Sciatic nerve (tissue), 2 donors: ENCODE results near the gene AIMP2. TPM values are rescaled to one million over a fixed set of nuclear protein-coding genes. Genes with fewer than 3 reads are reported as not detected.
A peak's percentile ranks its signal among the peaks of the same experiment; 100 is the strongest.
"Not testable (repeated sequence)": the region's sequence is repeated elsewhere in the genome, so short reads cannot be mapped to it uniquely, and the experiment has no call there.

Experiments
- ATAC-seq: fragments of 200-7000 bp; cut with Tn5 transposase; one replicate; pipeline ENCODE4 v1.9.1; 2020; ENCODE audit warnings: mild to moderate bottlenecking, moderate library complexity
- DNase-seq: peaks from one replicate; pipeline ENCODE4 v3.0.0-alpha.2; 2020; ENCODE audit warnings: low spot score
- intact Hi-C: fragments of 100-400 bp; cut with DNase I; formaldehyde crosslinking; loops from one replicate; pipeline ENCODE4 v1.14.2; 2022
- total RNA-seq: library from RNA; stranded (reverse); fragmentation: NEBNext Ultra II Directional; extraction: Animal tissue kit (Norgen Biotek cat#: 25700); gene quantifications from one replicate; pipeline ENCODE4 v1.2.1, GENCODE V29; 2021
- donor health status: DM: no; HTN: no; CAD: no.
- donor health status: DM: no; HTN: no; CAD: no.

AIMP2 gene
- total RNA-seq, 1 donor from 2014 or later = 15.2 TPM

- intact Hi-C loops = no loop called here
- ATAC-seq (no peak), DNase-seq (no peak)
These were observed 13.6 kb downstream of the AIMP2 start for GRCh38 chr7:6022707-6023106.

GRCh38 chr7:6023974-6024435 is 14.9 kb downstream of the AIMP2 start:
- DNase-seq (no peak), ATAC-seq (no peak)
- intact Hi-C loops = no loop called here

GRCh38 chr7:6026011-6026819 is 17.1 kb downstream of the AIMP2 start:
- ATAC-seq (peak; percentile 80), DNase-seq (peak; percentile 67)
- intact Hi-C loops = no loop called here

- DNase-seq = no peak
- ATAC-seq = peak; percentile 64
- intact Hi-C loops = no loop called here
These were observed 17.8 kb downstream of the AIMP2 start for GRCh38 chr7:6026820-6027311.

GRCh38 chr7:6027806-6028365 is 18.8 kb downstream of the AIMP2 start:
- ATAC-seq (no peak), DNase-seq (peak; percentile 7)
- intact Hi-C loops = no loop called here

- DNase-seq (no peak), ATAC-seq (no peak)
- intact Hi-C loops = no loop called here
These were observed 19.5 kb downstream of the AIMP2 start for GRCh38 chr7:6028563-6028962.

- ATAC-seq (no peak), DNase-seq (no peak)
- intact Hi-C loops = no loop called here
These were observed 21.9 kb downstream of the AIMP2 start, which contains the start of gene ANKRD61 for GRCh38 chr7:6030988-6031387. Gene ANKRD61, plus strand, starts transcription at chr7:6031376. Its CDS starts 0 bp downstream, at chr7:6031376.

GRCh38 chr7:6031567-6031966 is 22.5 kb downstream of the AIMP2 start:
- ATAC-seq = no peak
- DNase-seq = no peak
- intact Hi-C loops = no loop called here

GRCh38 chr7:6032167-6032566 is 23.1 kb downstream of the AIMP2 start:
- DNase-seq (no peak), ATAC-seq (no peak)
- intact Hi-C loops = no loop called here

GRCh38 chr7:6032641-6033040 is 23.6 kb downstream of the AIMP2 start:
- ATAC-seq = no peak
- no peak for DNase-seq
- intact Hi-C loops = no loop called here

GRCh38 chr7:6035165-6035564 is 26.1 kb downstream of the AIMP2 start:
- ATAC-seq = no peak
- DNase-seq = no peak
- intact Hi-C loops = no loop called here

GRCh38 chr7:6035686-6036085 is 26.6 kb downstream of the AIMP2 start:
- no peak for DNase-seq
- ATAC-seq = no peak
- intact Hi-C loops = no loop called here

GRCh38 chr7:6049780-6050179 is 40.7 kb downstream of the AIMP2 start:
- DNase-seq (no peak), ATAC-seq (no peak)
- intact Hi-C loops = no loop called here

GRCh38 chr7:6051185-6051584 is 42.1 kb downstream of the AIMP2 start:
- intact Hi-C loops, ATAC-seq, DNase-seq: not testable (repeated sequence)

GRCh38 chr7:6056616-6057015 is 47.5 kb downstream of the AIMP2 start:
- no peak for ATAC-seq
- no peak for DNase-seq
- intact Hi-C loops = no loop called here

GRCh38 chr7:6057316-6058129 is 48.5 kb downstream of the AIMP2 start:
- ATAC-seq = no peak
- intact Hi-C loops = no loop called here

GRCh38 chr7:6059941-6060340 is 50.9 kb downstream of the AIMP2 start:
- DNase-seq, ATAC-seq, intact Hi-C loops: not testable (repeated sequence)

More at GRCh38 chr7:6057316-6058129, 48.5 kb downstream of the AIMP2 start:
- DNase-seq = no peak

- intact Hi-C loops = no loop called here
- no peak for ATAC-seq
- no peak for DNase-seq
These were observed 62.3 kb downstream of the AIMP2 start for GRCh38 chr7:6071406-6071805.
